Body of pancreas (tissue), 4 donors: ENCODE data around the gene WDR7.

Experiments used
- CTCF ChIP-seq, 7 experiments: fragments of 450-650 bp in 4 of 7; fragments of 200-600 bp in 3 of 7; sonication (generic) in 3 of 7; IDR thresholded peaks; one replicate each; pipeline ENCODE4 v1.5.1; 2016 to 2019; ENCODE audit warnings: antibody characterized with exemption in 7 of 7
- POLR2A ChIP-seq, 3 donors: fragments of 450-650 bp; IDR thresholded peaks; one replicate each; pipeline ENCODE4 v1.6.1; 2016; ENCODE audit warnings: antibody characterized with exemption in 3 of 3, mild to moderate bottlenecking in 2 of 3

- TF ChIP-seq CTCF (IDR thresholded peaks at IDR 0.05) (no peak), POLR2A (IDR thresholded peaks at IDR 0.05) (no peak)
Measured at GRCh38 chr18:56955490-56955889, 304.3 kb downstream of the WDR7 start.
